Measurements from ENCODE around the gene DPYSL5.

The DPYSL5 gene

DNA sequence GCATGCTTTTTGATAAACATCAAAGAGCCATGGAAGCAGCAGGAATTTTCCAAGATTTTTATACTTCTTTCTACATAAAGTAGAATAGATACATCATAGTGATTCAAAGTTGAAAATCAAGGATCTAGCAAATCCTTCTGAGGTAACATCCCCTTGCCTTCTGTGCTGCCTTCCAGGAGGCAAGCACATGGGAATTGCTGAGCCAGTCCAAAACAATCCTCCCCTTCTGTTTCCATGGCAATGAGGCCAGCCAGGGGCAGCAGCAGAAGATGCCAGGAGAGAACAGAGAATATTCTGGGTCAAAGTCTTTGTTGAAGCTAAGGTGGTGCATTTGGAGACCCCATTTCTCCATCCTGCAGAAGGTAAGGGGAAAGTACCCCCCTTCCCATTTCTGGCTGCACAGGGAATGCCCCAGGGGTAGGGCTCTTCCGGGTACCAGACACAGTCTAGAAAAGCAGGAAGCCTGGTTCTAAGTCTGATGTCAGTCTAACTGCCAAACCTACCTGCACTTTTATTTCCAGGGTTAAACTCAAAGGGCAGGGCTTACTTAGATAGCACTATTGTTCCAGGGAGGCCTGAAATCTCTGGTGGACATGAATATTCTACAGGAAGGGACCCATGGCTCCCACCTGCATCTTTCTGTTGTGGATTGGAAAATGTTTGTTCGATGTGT is 40.0 kb upstream of the DPYSL5 start:
- TF ChIP-seq SIN3A (IDR thresholded peaks at IDR 0.05; ENCODE audit: borderline replicate concordance, insufficient read depth, low read length) (no peak), FOXP2 (optimal IDR thresholded peaks at IDR 0.05; ENCODE audit: borderline replicate concordance, extremely low read depth, extremely low read length, insufficient read depth) (no peak), TAF1 (IDR thresholded peaks at IDR 0.05; ENCODE audit: borderline replicate concordance, insufficient read depth, low read length) (no peak)

DNA sequence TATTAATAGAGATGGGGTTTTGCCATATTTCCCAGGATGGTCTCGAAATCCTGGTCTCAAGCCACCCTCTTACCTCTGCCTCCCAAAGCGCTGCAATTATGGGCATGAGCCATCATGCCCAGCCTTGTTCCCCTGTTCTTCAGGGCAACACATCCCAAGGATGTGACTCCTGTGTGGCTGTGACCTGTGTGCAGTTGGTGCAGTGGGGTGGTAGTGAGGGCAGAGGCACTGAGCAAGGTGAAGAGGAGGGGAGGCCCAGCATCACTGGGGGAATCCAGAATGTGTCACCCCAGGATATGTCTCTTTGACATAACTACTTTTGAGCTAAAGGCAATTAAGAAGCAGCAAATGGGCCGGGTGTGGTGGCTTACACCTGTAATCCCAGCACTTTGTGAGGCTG is 38.7 kb upstream of the DPYSL5 start:
- TF ChIP-seq, protein P1, sequence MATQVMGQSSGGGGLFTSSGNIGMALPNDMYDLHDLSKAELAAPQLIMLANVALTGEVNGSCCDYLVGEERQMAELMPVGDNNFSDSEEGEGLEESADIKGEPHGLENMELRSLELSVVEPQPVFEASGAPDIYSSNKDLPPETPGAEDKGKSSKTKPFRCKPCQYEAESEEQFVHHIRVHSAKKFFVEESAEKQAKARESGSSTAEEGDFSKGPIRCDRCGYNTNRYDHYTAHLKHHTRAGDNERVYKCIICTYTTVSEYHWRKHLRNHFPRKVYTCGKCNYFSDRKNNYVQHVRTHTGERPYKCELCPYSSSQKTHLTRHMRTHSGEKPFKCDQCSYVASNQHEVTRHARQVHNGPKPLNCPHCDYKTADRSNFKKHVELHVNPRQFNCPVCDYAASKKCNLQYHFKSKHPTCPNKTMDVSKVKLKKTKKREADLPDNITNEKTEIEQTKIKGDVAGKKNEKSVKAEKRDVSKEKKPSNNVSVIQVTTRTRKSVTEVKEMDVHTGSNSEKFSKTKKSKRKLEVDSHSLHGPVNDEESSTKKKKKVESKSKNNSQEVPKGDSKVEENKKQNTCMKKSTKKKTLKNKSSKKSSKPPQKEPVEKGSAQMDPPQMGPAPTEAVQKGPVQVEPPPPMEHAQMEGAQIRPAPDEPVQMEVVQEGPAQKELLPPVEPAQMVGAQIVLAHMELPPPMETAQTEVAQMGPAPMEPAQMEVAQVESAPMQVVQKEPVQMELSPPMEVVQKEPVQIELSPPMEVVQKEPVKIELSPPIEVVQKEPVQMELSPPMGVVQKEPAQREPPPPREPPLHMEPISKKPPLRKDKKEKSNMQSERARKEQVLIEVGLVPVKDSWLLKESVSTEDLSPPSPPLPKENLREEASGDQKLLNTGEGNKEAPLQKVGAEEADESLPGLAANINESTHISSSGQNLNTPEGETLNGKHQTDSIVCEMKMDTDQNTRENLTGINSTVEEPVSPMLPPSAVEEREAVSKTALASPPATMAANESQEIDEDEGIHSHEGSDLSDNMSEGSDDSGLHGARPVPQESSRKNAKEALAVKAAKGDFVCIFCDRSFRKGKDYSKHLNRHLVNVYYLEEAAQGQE (IDR thresholded peaks at IDR 0.05; ENCODE audit: insufficient read depth in 1 of 2, low read depth in 2 of 2, low read length in 2 of 2) = no peak
- no peak for TF ChIP-seq POLR2AphosphoS5 (IDR thresholded peaks at IDR 0.05; ENCODE audit: low read depth, low read length)
- no peak for TF ChIP-seq SIN3A (IDR thresholded peaks at IDR 0.05; ENCODE audit: borderline replicate concordance, insufficient read depth, low read length)
- TF ChIP-seq FOXP2 (optimal IDR thresholded peaks at IDR 0.05; ENCODE audit: borderline replicate concordance, extremely low read depth, extremely low read length, insufficient read depth) = no peak
- no peak for TF ChIP-seq TAF1 (IDR thresholded peaks at IDR 0.05; ENCODE audit: borderline replicate concordance, insufficient read depth, low read length)

DNA sequence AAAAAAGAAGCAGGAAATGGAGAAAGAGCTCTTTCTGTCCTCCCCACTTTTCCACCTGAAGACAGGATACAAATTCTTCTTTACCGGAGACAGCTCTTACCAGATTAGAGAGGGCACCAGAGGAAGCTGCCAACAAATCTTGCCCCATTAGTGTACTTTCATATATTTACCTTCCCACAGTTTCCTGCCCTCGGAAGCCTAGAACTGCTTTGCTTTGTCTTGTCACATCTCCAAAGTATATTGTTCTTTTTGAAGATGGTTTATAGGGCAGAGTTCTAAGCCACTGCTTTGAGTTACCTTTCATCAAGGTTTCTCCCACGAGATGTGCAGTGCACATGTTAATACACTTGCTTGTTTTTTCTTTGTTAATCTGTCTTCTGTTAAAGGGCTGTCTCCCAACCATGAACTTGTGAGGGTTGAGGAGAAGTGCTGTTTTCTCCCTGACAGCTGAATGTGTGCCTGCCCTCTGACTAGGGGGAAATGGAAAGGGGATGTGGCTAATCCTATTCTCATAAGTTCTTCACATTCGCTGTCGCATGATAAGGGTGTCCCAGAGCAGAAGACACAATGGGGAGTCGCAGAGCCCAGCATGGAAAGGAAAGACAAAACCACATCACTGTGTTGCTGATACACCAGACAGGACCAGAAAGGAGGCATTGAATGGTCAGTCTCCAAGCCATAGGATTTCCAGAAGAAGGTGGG is 37.9 kb upstream of the DPYSL5 start:
- TF ChIP-seq POLR2AphosphoS5 (IDR thresholded peaks at IDR 0.05; ENCODE audit: low read depth, low read length) (no peak), TAF1 (IDR thresholded peaks at IDR 0.05; ENCODE audit: borderline replicate concordance, insufficient read depth, low read length) (no peak), SIN3A (IDR thresholded peaks at IDR 0.05; ENCODE audit: borderline replicate concordance, insufficient read depth, low read length) (no peak), FOXP2 (optimal IDR thresholded peaks at IDR 0.05; ENCODE audit: borderline replicate concordance, extremely low read depth, extremely low read length, insufficient read depth) (no peak)
- TF ChIP-seq, protein P1 (IDR thresholded peaks at IDR 0.05; ENCODE audit: insufficient read depth in 1 of 2, low read depth in 2 of 2, low read length in 2 of 2) = no peak

DNA sequence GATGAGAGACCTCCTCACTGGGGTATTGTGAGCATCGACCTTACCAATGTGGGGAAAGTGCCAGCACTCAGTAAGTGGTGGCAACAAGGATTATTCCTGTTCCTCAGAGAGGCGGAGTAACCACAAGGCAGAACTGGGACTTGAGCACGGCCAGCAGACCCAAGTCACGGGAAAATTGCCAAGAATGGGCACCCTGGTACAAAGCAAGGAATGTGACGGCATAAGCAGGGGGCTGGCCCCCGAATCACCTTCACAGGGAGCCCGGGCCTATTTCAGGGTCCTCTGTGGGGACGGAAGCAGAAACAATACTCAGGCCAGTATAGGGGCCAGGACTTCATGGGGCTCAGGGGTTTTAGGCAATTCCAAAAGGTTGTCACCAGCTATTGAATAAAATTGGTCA is 36.7 kb upstream of the DPYSL5 start:
- TF ChIP-seq, protein P1 (IDR thresholded peaks at IDR 0.05; ENCODE audit: insufficient read depth in 1 of 2, low read depth in 2 of 2, low read length in 2 of 2) = no peak
- no peak for TF ChIP-seq SIN3A (IDR thresholded peaks at IDR 0.05; ENCODE audit: borderline replicate concordance, insufficient read depth, low read length)
- no peak for TF ChIP-seq TAF1 (IDR thresholded peaks at IDR 0.05; ENCODE audit: borderline replicate concordance, insufficient read depth, low read length)
- no peak for TF ChIP-seq POLR2AphosphoS5 (IDR thresholded peaks at IDR 0.05; ENCODE audit: low read depth, low read length)
- TF ChIP-seq FOXP2 (optimal IDR thresholded peaks at IDR 0.05; ENCODE audit: borderline replicate concordance, extremely low read depth, extremely low read length, insufficient read depth) = no peak

DNA sequence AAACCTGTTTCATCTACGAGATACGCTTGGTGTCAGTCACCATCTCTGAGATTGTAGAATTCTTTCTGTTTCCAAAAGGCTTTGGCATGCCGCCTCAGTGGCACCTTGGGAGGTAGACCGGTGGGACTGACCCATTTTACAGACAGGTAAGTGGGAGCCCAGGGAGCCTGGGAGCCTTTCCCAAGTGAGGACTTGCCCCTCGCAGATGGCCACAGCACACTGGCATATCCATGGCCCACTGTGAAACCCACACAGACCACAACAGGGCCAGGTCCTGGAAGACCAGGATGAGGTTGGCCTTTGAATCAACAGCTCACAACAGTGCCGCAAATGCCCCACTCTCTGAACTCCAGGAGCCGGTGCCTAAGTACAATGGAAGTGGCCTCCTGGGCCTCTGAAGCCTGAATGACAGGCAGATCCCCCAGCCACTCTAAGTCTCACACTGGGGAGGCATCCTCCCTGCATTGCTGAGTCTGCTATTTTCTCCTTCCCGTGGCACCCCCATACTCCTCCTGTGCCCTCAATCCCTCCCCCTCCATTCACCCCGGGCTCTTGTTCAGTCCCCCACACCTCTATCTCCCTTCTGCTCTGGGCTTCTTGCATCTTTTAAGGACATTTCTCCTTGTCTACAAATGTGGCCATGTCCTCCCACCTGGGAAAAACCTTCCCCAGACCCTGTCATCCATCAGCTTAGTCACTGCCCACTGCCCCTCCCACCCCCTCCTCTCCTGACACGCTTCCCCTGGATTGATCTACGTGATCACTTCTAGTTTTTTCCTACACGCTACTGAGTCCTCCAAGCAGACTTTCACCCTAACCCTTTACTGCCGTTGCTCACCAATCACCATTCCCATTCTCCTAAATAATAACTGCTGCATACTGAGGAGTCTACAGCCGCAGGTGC is 35.9 kb upstream of the DPYSL5 start:
- no peak for TF ChIP-seq FOXP2 (optimal IDR thresholded peaks at IDR 0.05; ENCODE audit: borderline replicate concordance, extremely low read depth, extremely low read length, insufficient read depth)
- TF ChIP-seq POLR2AphosphoS5 (IDR thresholded peaks at IDR 0.05; ENCODE audit: low read depth, low read length) = no peak
- TF ChIP-seq, protein P1 (IDR thresholded peaks at IDR 0.05; ENCODE audit: insufficient read depth in 1 of 2, low read depth in 2 of 2, low read length in 2 of 2) = no peak
- no peak for TF ChIP-seq SIN3A (IDR thresholded peaks at IDR 0.05; ENCODE audit: borderline replicate concordance, insufficient read depth, low read length)
- TF ChIP-seq TAF1 (IDR thresholded peaks at IDR 0.05; ENCODE audit: borderline replicate concordance, insufficient read depth, low read length) = no peak

All from PFSK-1 (cell line).